OCI-LY3 (cell line): Measurements from ENCODE around the gene POLD2.

Experiments
- H2AFZ ChIP-seq: fragments of 200-600, 300-600 bp; shearing (Covaris generic); 2 replicates; pipeline ENCODE4 v1.6.0; 2014; ENCODE audit warnings: antibody characterized with exemption, low read depth, low read length
- H3K27ac ChIP-seq: fragments of 200-600, 300-600 bp; sonication (generic); 2 replicates; pipeline ENCODE4 v1.5.1; 2014; ENCODE audit warnings: mild to moderate bottlenecking, low read length, moderate library complexity, mixed read lengths
- H3K27me3 ChIP-seq: fragments of 200-600, 300-600 bp; sonication (generic); 2 replicates; pipeline ENCODE4 v1.6.1; 2014; ENCODE audit warnings: low read depth, low read length, mixed read lengths
- H3K36me3 ChIP-seq: fragments of 200-600, 300-600 bp; sonication (generic); replicated peaks from 2 replicates; pipeline ENCODE3; 2014; ENCODE audit warnings: low read depth, low read length, mixed read lengths
- H3K4me1 ChIP-seq: fragments of 300-600, 200-600 bp; sonication (generic); 2 replicates; pipeline ENCODE4 v1.6.1; 2014; ENCODE audit warnings: low read length, mixed read lengths
- H3K4me2 ChIP-seq: fragments of 200-600, 300-600 bp; sonication (generic); 2 replicates; pipeline ENCODE4 v1.6.1; 2014; ENCODE audit warnings: low read length, mixed read lengths
- H3K4me3 ChIP-seq: fragments of 300-600, 200-600 bp; sonication (generic); 2 replicates; pipeline ENCODE4 v1.5.1; 2014; ENCODE audit warnings: antibody characterized with exemption, mild to moderate bottlenecking, low read length, moderate library complexity
- H3K79me2 ChIP-seq: fragments of 300-600, 200-600 bp; shearing (Covaris generic); 2 replicates; pipeline ENCODE4 v1.6.1; 2014; ENCODE audit warnings: mild to moderate bottlenecking, low read length, mixed read lengths
- H3K9ac ChIP-seq: fragments of 300-600, 200-600 bp; shearing (Covaris generic); 2 replicates; pipeline ENCODE4 v1.6.0; 2014; ENCODE audit warnings: mild to moderate bottlenecking, low read length, moderate library complexity
- H3K9me3 ChIP-seq: fragments of 200-600, 300-600 bp; shearing (Covaris generic); 2 replicates; pipeline ENCODE4 v1.6.1; 2014; ENCODE audit warnings: low read length, mixed read lengths; ENCODE audit not compliant: insufficient read depth
- H4K20me1 ChIP-seq: fragments of 200-600, 300-600 bp; sonication (generic); 2 replicates; pipeline ENCODE4 v1.6.1; 2016; ENCODE audit warnings: low read length, mixed read lengths; ENCODE audit not compliant: insufficient read depth
- EZH2phosphoT487 ChIP-seq: fragments of 200-600 bp; shearing (Covaris generic); IDR thresholded peaks from 2 replicates; pipeline ENCODE4 v1.6.1; 2018; ENCODE audit warnings: antibody characterized with exemption, mixed run types, low read depth
- TF ChIP-seq, protein P1 (sequence below): fragments of 200-600, 300-600 bp; sonication (generic); IDR thresholded peaks from 2 replicates; pipeline ENCODE4 v1.5.1; 2014; ENCODE audit warnings: antibody characterized with exemption, low read length, low read depth

POLD2 gene

DNA sequence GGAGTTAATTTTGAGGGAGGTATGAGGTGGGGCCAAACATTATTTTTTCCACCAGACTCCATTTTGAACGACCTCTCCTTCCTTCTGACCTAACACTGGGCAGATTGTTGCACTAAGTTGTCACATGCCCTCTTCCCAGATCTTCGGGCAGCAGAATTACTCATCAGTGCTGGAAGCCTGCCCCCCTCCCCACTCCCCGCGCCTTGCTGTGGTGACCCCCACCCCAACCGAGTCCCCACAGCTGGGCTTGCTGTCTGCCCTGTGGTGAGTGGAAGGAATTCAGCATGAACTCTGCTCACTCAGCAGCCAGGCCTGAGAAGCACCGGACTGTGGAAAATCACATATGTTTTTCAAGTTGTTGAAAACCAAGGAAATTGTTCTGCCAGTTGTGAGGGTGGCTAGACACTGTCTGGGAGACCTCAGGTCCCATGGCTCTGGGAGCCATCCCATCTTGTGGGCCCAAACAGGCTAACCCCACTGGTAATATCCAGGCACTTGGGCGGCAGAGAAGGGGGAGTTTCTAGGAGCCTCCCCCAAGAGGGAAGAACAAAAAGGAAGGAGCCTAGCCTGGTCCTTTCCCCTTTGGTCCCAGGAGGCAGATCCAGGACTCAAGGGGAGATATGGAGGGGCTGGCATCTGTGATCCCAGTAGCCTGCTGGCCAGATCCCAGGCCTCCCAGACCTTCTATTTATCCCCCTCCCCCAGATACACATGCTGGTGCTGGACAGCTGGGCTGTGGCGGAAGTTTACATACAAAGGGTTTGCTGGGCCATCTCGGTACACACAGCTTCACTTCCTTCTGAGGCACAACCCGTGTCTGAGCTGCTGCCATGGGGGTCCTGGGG lies 22.7 kb downstream of the POLD2 start:
- Histone ChIP-seq H3K27me3 (no peaks in the 10 kb centered on the region), H2AFZ (peak overlapping the region; percentile 96), H3K4me1 (peaks cover 30% of the 10 kb centered on the region), H3K9me3 (no peaks in the 10 kb centered on the region), H4K20me1 (no peaks in the 10 kb centered on the region), H3K4me2 (peak overlapping the region; percentile 16; the same call in 1 of the 2 replicates), H3K27ac (no peak overlapping the region), H3K4me3 (no peak overlapping the region), H3K9ac (no peak overlapping the region; the same call in 1 of the 2 replicates), H3K79me2 (no peaks in the 10 kb centered on the region), H3K36me3 (no peaks in the 10 kb centered on the region)
- no peak for TF ChIP-seq EZH2phosphoT487
- TF ChIP-seq, protein P1, sequence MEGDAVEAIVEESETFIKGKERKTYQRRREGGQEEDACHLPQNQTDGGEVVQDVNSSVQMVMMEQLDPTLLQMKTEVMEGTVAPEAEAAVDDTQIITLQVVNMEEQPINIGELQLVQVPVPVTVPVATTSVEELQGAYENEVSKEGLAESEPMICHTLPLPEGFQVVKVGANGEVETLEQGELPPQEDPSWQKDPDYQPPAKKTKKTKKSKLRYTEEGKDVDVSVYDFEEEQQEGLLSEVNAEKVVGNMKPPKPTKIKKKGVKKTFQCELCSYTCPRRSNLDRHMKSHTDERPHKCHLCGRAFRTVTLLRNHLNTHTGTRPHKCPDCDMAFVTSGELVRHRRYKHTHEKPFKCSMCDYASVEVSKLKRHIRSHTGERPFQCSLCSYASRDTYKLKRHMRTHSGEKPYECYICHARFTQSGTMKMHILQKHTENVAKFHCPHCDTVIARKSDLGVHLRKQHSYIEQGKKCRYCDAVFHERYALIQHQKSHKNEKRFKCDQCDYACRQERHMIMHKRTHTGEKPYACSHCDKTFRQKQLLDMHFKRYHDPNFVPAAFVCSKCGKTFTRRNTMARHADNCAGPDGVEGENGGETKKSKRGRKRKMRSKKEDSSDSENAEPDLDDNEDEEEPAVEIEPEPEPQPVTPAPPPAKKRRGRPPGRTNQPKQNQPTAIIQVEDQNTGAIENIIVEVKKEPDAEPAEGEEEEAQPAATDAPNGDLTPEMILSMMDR = no peak

DNA sequence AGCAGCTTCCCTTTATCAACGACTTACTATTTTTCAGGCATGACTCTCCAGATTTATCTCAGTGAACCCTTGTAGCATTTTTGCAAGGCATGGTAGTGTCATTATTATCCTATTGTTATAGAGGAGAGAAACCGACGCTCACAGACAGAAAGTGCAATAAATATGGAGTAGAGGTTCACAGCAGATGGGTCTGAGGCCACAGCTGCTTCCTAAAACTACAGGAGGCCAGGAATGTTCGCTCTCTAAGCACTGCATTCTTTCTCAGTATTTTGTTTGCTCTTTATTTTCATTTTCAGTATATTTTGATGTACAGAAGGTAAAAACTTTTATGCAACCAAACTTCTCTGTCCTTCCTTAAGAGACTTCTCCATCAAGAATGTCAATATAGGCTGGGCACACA lies 23.7 kb downstream of the POLD2 start:
- no peak overlapping the region for H3K27ac ChIP-seq
- peaks cover 33% of the 10 kb centered on the region for H3K4me1 ChIP-seq
- no peak overlapping the region for H3K9ac ChIP-seq

DNA sequence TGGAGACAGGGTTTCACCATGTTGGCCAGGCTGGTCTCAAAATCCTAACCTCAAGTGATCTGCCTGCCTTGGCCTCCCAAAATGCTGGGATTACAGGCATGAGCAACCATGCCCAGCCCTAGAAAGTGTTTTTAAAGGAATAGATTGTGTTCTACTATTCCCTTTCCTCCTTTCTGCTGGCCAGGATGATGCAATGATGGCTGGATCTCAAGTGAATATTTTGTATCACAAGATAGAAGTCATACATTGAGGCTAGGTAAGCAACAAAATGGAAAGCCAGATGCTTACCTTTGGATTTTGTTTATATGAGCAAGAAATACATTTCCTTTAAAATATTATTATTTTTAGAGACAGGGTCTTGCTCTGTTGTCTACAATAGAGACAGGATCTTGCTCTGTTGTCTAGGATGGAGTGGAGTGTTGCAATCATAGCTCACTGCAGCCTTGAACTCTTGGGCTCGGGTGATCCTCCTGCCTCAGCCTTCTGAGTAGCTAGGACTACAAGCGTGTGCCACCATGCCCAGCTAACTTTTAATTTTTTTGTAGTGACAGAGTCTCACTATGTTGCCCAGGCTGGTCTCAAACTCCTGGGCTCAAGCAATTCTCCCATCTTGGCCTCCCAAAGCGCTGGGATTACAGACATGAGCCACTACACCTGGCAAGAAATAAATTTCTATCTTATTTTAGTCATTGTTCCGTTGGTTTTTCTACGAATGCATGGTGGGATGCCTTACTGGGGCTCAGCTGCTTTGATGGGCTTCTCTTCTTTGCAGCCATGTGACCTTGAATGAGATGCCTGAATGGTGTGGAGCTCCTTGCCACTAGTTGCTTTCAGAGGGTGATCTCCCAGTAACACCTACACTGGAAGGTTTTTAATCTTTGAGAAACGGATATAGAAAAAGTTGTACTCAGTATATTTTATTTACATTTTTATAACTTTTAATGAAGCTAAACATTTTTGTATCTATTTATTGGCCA lies 25.0 kb downstream of the POLD2 start:
- Histone ChIP-seq H3K79me2 (no peaks in the 10 kb centered on the region), H3K9me3 (no peaks in the 10 kb centered on the region), H2AFZ (peak overlapping the region; percentile 37; the same call in 1 of the 2 replicates), H3K27ac (no peak overlapping the region), H3K4me3 (no peak overlapping the region), H3K4me1 (peaks cover 39% of the 10 kb centered on the region), H4K20me1 (no peaks in the 10 kb centered on the region), H3K4me2 (no peak overlapping the region), H3K36me3 (no peaks in the 10 kb centered on the region), H3K9ac (no peak overlapping the region), H3K27me3 (no peaks in the 10 kb centered on the region)
- TF ChIP-seq EZH2phosphoT487 = no peak
- TF ChIP-seq, protein P1 = no peak

More for the DNA sequence above, 23.7 kb downstream of the POLD2 start:
- Histone ChIP-seq H3K4me2 (no peak overlapping the region), H3K4me3 (no peak overlapping the region), H3K9me3 (no peaks in the 10 kb centered on the region), H3K79me2 (no peaks in the 10 kb centered on the region), H4K20me1 (no peaks in the 10 kb centered on the region), H3K36me3 (no peaks in the 10 kb centered on the region), H3K27me3 (no peaks in the 10 kb centered on the region), H2AFZ (no peak overlapping the region)
- TF ChIP-seq, protein P1 = no peak
- TF ChIP-seq EZH2phosphoT487 = no peak
